ENCODE measurements around the gene GPR162. TPM values are rescaled to one million over a fixed set of nuclear protein-coding genes. Genes with fewer than 3 reads are reported as not detected.

GPR162 gene
- total RNA-seq, 2 experiments from 2014 or later = not detected

DNA sequence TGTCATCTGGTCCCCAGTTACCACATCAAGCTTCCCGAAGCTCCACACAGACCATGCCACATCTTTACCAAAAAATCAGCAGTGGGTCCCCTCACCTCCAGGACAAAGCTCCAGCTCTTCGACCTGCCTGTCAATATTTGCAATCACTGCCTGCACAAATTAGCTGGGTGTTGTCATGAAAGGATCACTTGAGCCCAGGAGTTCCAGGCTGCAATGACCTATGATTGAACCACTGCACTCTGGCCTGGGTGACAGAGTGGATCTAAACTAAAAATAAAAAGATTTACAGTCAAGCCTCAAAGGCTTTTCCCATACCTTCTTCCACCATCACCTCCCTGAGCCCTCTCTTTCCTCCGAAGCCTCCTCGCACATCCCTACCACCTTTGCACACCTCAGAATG is 25.0 kb upstream of the GPR162 start:
- no peak for DNase-seq (ENCODE audit: low spot score)
- Histone ChIP-seq H3K4me1 (ENCODE audit: insufficient read depth, low read length, poor library complexity, severe bottlenecking) (peaks cover 14% of the 10 kb centered on the region), H3K4me2 (ENCODE audit: low read length) (no peak overlapping the region), H3K27ac (ENCODE audit: low read depth, low read length, poor library complexity, severe bottlenecking) (no peak overlapping the region), H4K20me1 (ENCODE audit: insufficient read depth, low read length) (no peaks in the 10 kb centered on the region), H3K4me3 (ENCODE audit: low read depth, low read length, poor library complexity, severe bottlenecking) (no peak overlapping the region), H3K9me2 (ENCODE audit: insufficient read depth, low read length) (no peaks in the 10 kb centered on the region), H2AFZ (ENCODE audit: low read length) (no peak overlapping the region), H3K79me2 (ENCODE audit: insufficient read depth, low read depth, low read length) (no peaks in the 10 kb centered on the region), H3K36me3 (ENCODE audit: insufficient read depth, low read length) (no peaks in the 10 kb centered on the region), H3K9me3 (ENCODE audit: low read length) (no peaks in the 10 kb centered on the region)
- no TSS peak for BruUV-seq (replicated peaks)
- intact Hi-C loops (cut with micrococcal nuclease; ENCODE audit: unreplicated experiment) = no loop called here
- POLR2A ChIA-PET = no interaction called here
- CTCF ChIA-PET (ENCODE audit: unreplicated experiment) = interaction anchor here (0.8 kb wide), 1 partner anchor 16 kb away, joined by 3 read pairs; no protein-coding TSS in a partner anchor
- TF ChIP-seq, protein P1, sequence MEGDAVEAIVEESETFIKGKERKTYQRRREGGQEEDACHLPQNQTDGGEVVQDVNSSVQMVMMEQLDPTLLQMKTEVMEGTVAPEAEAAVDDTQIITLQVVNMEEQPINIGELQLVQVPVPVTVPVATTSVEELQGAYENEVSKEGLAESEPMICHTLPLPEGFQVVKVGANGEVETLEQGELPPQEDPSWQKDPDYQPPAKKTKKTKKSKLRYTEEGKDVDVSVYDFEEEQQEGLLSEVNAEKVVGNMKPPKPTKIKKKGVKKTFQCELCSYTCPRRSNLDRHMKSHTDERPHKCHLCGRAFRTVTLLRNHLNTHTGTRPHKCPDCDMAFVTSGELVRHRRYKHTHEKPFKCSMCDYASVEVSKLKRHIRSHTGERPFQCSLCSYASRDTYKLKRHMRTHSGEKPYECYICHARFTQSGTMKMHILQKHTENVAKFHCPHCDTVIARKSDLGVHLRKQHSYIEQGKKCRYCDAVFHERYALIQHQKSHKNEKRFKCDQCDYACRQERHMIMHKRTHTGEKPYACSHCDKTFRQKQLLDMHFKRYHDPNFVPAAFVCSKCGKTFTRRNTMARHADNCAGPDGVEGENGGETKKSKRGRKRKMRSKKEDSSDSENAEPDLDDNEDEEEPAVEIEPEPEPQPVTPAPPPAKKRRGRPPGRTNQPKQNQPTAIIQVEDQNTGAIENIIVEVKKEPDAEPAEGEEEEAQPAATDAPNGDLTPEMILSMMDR (conservative IDR thresholded peaks at IDR 0.05; ENCODE audit: low read length) = no peak
- TF ChIP-seq EZH2phosphoT487 (IDR thresholded peaks at IDR 0.05; ENCODE audit: borderline replicate concordance, low read depth, low read length) = no peak

DNA sequence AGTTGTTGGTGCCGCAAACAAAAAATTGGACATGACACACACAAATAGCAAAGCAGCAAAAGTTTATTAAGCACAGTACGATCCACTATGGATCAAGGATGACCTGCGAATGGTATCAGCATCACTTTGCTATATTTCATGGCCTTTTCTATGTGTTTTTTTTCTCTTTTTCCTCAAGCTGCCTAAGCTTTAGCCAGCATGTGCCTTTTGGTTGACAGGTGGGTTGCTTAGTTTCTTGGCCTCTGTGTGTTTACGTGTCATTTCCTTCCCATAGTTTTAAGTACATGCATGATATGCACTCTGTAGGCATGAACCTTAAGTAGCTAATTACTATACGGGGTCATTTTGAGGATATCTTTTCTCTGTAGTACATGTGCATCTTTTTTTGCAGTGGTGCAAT is 22.5 kb upstream of the GPR162 start:
- DNase-seq (ENCODE audit: low spot score) = no peak
- H3K79me2 ChIP-seq (ENCODE audit: insufficient read depth, low read depth, low read length) = no peaks in the 10 kb centered on the region
- ChIA-PET POLR2A (no interaction called here), CTCF (ENCODE audit: unreplicated experiment) (no interaction called here)
- no peaks in the 10 kb centered on the region for H3K9me3 ChIP-seq (ENCODE audit: low read length)
- no peak overlapping the region for H3K4me3 ChIP-seq (ENCODE audit: low read depth, low read length, poor library complexity, severe bottlenecking)
- H3K9me2 ChIP-seq (ENCODE audit: insufficient read depth, low read length) = no peaks in the 10 kb centered on the region
- H3K27ac ChIP-seq (ENCODE audit: low read depth, low read length, poor library complexity, severe bottlenecking) = no peak overlapping the region
- no peaks in the 10 kb centered on the region for H4K20me1 ChIP-seq (ENCODE audit: insufficient read depth, low read length)
- intact Hi-C loops (cut with micrococcal nuclease; ENCODE audit: unreplicated experiment) = no loop called here
- BruUV-seq (replicated peaks) = no TSS peak
- TF ChIP-seq, protein P1 (conservative IDR thresholded peaks at IDR 0.05; ENCODE audit: low read length) = no peak
- no peaks in the 10 kb centered on the region for H3K36me3 ChIP-seq (ENCODE audit: insufficient read depth, low read length)
- H2AFZ ChIP-seq (ENCODE audit: low read length) = no peak overlapping the region
- H3K4me1 ChIP-seq (ENCODE audit: insufficient read depth, low read length, poor library complexity, severe bottlenecking) = no peaks in the 10 kb centered on the region
- no peak overlapping the region for H3K4me2 ChIP-seq (ENCODE audit: low read length)

DNA sequence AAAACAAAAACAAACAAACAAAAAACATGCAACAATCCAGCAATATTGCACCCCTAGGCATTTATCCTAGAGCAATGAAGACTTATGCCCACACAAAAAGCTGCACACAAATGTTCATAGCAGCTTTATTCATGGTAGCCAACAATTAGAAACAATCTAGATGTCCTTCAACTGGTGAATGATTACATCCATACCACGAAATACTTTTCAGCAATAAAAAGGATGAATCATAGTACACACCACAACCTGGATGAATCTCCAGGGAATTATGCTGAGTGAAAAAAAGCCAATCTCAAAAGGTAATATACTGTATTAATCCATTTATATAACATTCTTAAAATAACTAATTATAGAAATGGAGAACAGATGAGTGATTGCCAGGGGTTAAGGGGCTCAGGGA is 14.5 kb upstream of the GPR162 start:
- H3K9me2 ChIP-seq (ENCODE audit: insufficient read depth, low read length) = no peaks in the 10 kb centered on the region
- no TSS peak for BruUV-seq (replicated peaks)
- H3K4me2 ChIP-seq (ENCODE audit: low read length) = no peak overlapping the region
- intact Hi-C loops (cut with micrococcal nuclease; ENCODE audit: unreplicated experiment) = no loop called here
- no peak for TF ChIP-seq EZH2phosphoT487 (IDR thresholded peaks at IDR 0.05; ENCODE audit: borderline replicate concordance, low read depth, low read length)
- TF ChIP-seq, protein P1 (conservative IDR thresholded peaks at IDR 0.05; ENCODE audit: low read length) = no peak
- no peak overlapping the region for H2AFZ ChIP-seq (ENCODE audit: low read length)
- H4K20me1 ChIP-seq (ENCODE audit: insufficient read depth, low read length) = no peaks in the 10 kb centered on the region
- H3K4me3 ChIP-seq (ENCODE audit: low read depth, low read length, poor library complexity, severe bottlenecking) = no peak overlapping the region
- H3K36me3 ChIP-seq (ENCODE audit: insufficient read depth, low read length) = no peaks in the 10 kb centered on the region
- H3K9me3 ChIP-seq (ENCODE audit: low read length) = no peaks in the 10 kb centered on the region
- ChIA-PET POLR2A (no interaction called here), CTCF (ENCODE audit: unreplicated experiment) (no interaction called here)
- H3K4me1 ChIP-seq (ENCODE audit: insufficient read depth, low read length, poor library complexity, severe bottlenecking) = peaks cover 4% of the 10 kb centered on the region
- no peak for DNase-seq (ENCODE audit: low spot score)
- H3K79me2 ChIP-seq (ENCODE audit: insufficient read depth, low read depth, low read length) = no peaks in the 10 kb centered on the region
- H3K27ac ChIP-seq (ENCODE audit: low read depth, low read length, poor library complexity, severe bottlenecking) = no peak overlapping the region
